Measurements from ENCODE around the gene MYT1.
"Not testable (repeated sequence)": the region's sequence is repeated elsewhere in the genome, so short reads cannot be mapped to it uniquely, and the experiment has no call there.

The MYT1 gene

GRCh38 chr20:64177787-64178186, 13.5 kb downstream of the MYT1 start:
- Histone ChIP-seq H2AFZ (ENCODE audit: low read length) (no peak overlapping the region), H3K36me3 (ENCODE audit: insufficient read depth, low read length) (no peaks in the 10 kb centered on the region), H3K27me3 (ENCODE audit: insufficient read depth, low read length) (no peaks in the 10 kb centered on the region), H3K9me3 (ENCODE audit: low read length) (no peaks in the 10 kb centered on the region), H4K20me1 (ENCODE audit: insufficient read depth, low read length) (no peaks in the 10 kb centered on the region), H3K4me3 (ENCODE audit: low read depth, low read length, poor library complexity, severe bottlenecking) (no peak overlapping the region), H3K9me2 (ENCODE audit: low read depth, low read length) (no peaks in the 10 kb centered on the region), H3K4me2 (ENCODE audit: low read length) (no peak overlapping the region), H3K4me1 (ENCODE audit: insufficient read depth, low read length, severe bottlenecking) (no peaks in the 10 kb centered on the region), H3F3A (ENCODE audit: insufficient read depth, low read length) (no peaks in the 10 kb centered on the region), H3K9ac (ENCODE audit: low read length) (no peak overlapping the region), H3K27ac (ENCODE audit: low read depth, low read length, poor library complexity, severe bottlenecking) (no peak overlapping the region), H3K79me2 (ENCODE audit: insufficient read depth, low read length) (no peaks in the 10 kb centered on the region)
- TF ChIP-seq EZH2 (IDR thresholded peaks at IDR 0.05; ENCODE audit: borderline replicate concordance, low read length) (no peak), CTCF (IDR thresholded peaks at IDR 0.05; ENCODE audit: low read length) (no peak)

DNA sequence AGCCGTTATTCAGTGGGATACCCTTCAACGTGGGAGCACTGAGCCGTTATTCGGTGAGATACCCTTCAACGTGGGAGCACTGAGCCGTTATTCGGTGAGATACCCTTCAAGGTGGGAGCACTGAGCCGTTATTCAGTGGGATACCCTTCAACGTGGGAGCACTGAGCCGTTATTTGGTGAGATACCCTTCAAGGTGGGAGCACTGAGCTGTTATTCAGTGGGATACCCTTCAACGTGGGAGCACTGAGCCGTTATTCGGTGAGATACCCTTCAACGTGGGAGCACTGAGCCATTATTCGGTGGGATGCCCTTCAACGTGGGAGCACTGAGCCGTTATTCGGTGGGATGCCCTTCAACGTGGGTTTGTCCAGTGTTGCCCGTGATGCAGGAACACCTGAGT, 14.7 kb downstream of the MYT1 start:
- H3K4me1 ChIP-seq (ENCODE audit: insufficient read depth, low read length, severe bottlenecking); H3K9ac ChIP-seq (ENCODE audit: low read length); H3K4me2 ChIP-seq (ENCODE audit: low read length); H3K9me3 ChIP-seq (ENCODE audit: low read length); H3K27ac ChIP-seq (ENCODE audit: low read depth, low read length, poor library complexity, severe bottlenecking); H2AFZ ChIP-seq (ENCODE audit: low read length); H4K20me1 ChIP-seq (ENCODE audit: insufficient read depth, low read length); H3F3A ChIP-seq (ENCODE audit: insufficient read depth, low read length); H3K27me3 ChIP-seq (ENCODE audit: insufficient read depth, low read length); H3K36me3 ChIP-seq (ENCODE audit: insufficient read depth, low read length); H3K79me2 ChIP-seq (ENCODE audit: insufficient read depth, low read length); H3K9me2 ChIP-seq (ENCODE audit: low read depth, low read length); H3K4me3 ChIP-seq (ENCODE audit: low read depth, low read length, poor library complexity, severe bottlenecking): not testable (repeated sequence)

DNA sequence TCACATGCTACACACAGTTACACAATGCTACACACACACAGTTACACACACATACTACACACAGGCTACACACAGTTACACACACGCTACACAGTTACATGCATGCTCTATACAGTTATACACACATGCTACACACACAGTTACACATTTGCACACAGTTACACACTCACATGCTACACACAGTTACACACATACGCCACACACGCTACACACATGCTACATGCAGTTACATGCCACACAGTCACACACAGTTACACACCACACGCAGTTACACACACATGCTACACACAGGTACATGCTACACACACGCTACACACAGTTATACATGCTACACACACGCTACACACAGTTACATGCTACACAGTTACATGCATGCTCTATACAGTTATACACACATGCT, 15.6 kb downstream of the MYT1 start:
- H3K27me3 ChIP-seq (ENCODE audit: insufficient read depth, low read length): no peaks in the 10 kb centered on the region; the same call in 1 of the 2 replicates

More for the DNA sequence above, 15.6 kb downstream of the MYT1 start:
- H3K79me2 ChIP-seq (ENCODE audit: insufficient read depth, low read length): no peaks in the 10 kb centered on the region
- no peak overlapping the region for H3K4me2 ChIP-seq (ENCODE audit: low read length)
- H4K20me1 ChIP-seq (ENCODE audit: insufficient read depth, low read length): no peaks in the 10 kb centered on the region
- TF ChIP-seq EZH2 (IDR thresholded peaks at IDR 0.05; ENCODE audit: borderline replicate concordance, low read length): no peak
- TF ChIP-seq CTCF (IDR thresholded peaks at IDR 0.05; ENCODE audit: low read length): no peak
- H2AFZ ChIP-seq (ENCODE audit: low read length): no peak overlapping the region
- H3K36me3 ChIP-seq (ENCODE audit: insufficient read depth, low read length): no peaks in the 10 kb centered on the region
- H3K9me3 ChIP-seq (ENCODE audit: low read length): no peaks in the 10 kb centered on the region
- no peaks in the 10 kb centered on the region for H3K4me1 ChIP-seq (ENCODE audit: insufficient read depth, low read length, severe bottlenecking)
- H3K9me2 ChIP-seq (ENCODE audit: low read depth, low read length): no peaks in the 10 kb centered on the region
- H3K4me3 ChIP-seq (ENCODE audit: low read depth, low read length, poor library complexity, severe bottlenecking): no peak overlapping the region
- no peaks in the 10 kb centered on the region for H3F3A ChIP-seq (ENCODE audit: insufficient read depth, low read length)
- H3K27ac ChIP-seq (ENCODE audit: low read depth, low read length, poor library complexity, severe bottlenecking): no peak overlapping the region
- H3K9ac ChIP-seq (ENCODE audit: low read length): no peak overlapping the region

Measured in OCI-LY1 (cell line).